Fibroblast of skin of scalp (primary cell): Measurements from ENCODE around the gene GJC3. TPM values are rescaled to one million over a fixed set of nuclear protein-coding genes. Genes with fewer than 3 reads are reported as not detected.
"Not testable (repeated sequence)": the region's sequence is repeated elsewhere in the genome, so short reads cannot be mapped to it uniquely, and the experiment has no call there.

Experiments
- DNase-seq: peaks from one replicate; pipeline ENCODE4 v3.0.0-alpha.2; 2013
- polyA plus RNA-seq, 2 experiments: library from polyadenylated mRNA; unstranded; fragments of 120-200 nt; gene quantifications; one replicate each; pipeline ENCODE4 v1.2.1, GENCODE V29; 2013; ENCODE audit not compliant: insufficient read length in 2 of 2

GJC3 gene, protein sequence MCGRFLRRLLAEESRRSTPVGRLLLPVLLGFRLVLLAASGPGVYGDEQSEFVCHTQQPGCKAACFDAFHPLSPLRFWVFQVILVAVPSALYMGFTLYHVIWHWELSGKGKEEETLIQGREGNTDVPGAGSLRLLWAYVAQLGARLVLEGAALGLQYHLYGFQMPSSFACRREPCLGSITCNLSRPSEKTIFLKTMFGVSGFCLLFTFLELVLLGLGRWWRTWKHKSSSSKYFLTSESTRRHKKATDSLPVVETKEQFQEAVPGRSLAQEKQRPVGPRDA
- 0.26 TPM for polyA plus RNA-seq (2013, experiment 1 of 2; ENCODE audit: insufficient read length)
- polyA plus RNA-seq (2013, experiment 2 of 2; ENCODE audit: insufficient read length): not detected

DNA sequence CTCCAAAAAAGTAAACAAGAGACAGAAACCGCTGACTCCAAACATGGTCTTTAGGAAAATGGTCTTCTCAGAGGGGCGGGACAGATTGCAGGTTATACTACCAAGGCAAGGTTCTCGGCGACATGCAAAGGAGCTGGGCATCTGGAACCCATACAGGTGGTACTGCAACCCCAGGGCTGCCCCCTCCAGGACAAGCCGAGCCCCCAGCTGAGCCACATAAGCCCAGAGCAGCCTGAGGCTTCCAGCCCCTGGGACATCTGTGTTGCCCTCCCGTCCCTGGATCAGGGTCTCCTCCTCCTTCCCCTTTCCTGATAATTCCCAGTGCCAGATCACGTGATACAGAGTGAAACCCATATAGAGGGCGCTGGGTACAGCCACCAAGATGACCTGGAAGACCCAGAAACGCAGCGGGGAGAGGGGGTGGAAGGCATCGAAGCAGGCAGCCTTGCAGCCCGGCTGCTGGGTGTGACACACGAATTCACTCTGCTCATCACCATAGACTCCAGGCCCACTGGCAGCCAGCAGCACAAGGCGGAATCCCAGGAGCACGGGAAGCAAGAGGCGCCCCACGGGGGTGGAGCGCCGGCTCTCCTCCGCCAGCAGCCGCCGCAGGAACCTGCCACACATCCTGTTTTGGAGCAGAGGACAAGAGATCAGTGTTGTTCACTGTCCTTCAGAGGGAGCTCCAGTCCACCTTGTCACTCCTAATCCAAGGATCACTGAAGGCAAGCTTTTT is at the start of gene GJC3:
TSS of gene GJC3 (minus strand) at position 627 of the 736 bp plus-strand sequence. CDS start at position 627, 0 bp downstream.
- peak; percentile 53 for DNase-seq

DNA sequence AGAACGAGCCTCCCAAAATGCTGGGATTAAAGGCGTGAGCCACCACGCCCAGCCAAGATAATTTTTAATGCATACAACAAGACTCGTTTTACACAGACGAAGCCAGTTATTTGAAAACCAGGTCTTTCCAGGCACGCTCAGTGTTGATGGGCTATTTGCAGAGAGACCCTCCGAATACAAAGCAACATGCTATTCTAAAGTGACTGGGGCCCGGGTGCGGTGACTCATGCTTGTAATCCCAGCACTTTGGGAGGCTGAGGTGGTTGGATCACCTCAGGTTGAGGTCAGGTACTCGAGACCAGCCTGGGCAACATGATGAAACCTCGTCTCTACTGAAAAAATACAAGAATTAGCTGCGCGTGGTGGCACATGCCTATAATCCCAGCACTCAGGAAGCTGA is 47.2 kb upstream of the GJC3 start:
- DNase-seq: no peak

DNA sequence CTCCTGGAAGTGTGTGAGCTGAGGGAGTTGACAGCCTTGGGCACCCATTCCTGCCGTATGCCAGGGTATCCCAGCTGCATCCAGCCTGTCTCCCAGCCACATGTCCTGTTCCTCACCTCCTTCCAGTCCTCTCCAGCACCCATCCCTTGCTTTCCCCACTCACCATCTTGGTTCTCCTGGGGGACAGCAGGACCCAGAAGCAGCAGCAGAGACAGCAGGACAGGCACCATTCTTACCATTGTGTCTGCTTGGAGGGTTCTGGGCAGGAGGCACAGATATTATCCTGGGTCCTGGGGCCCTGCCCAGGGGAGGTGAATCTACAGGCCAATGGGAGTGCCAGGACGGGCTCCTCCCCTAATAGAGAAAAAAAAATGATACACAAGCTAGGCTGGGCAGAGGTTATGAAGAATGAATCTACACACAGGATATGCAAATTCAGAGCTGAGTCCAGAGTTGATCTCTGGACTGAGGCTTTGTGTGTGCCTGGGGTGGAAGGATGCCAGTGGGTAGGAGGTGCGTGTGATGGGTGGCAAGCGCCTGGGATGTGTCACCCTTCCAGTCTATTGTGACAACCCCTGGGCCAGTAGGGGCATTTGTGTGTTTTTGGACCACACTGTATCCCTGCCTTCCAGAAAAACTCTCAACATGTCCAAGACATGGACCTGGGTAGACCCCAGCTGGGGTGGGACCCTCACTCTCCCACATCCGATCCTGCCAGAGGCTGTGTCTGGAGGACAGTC is 46.5 kb upstream of the GJC3 start, which contains the start of gene AZGP1:
TSS of gene AZGP1 (minus strand) at position 250 of the 740 bp plus-strand sequence. CDS start at position 239, 11 bp downstream.
- no peak for DNase-seq

DNA sequence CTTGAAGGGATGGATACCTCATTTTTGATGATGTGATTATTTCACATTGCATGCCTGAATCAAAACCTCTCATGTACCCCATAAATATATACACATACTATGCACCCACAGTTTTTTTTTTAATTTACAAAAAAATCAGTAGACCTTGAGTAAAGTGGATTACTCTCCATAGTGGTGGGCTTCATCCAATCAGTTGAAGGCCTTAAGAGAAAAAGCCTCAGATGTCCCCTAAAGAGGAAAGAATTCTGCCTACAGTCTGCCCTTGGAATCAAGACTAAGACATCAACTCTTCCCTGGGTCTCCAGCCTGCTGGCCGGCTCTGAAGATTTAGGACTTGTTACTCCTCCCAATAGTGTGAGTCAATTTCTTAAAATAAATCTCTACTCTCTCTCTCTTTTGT is 45.3 kb upstream of the GJC3 start:
- DNase-seq: no peak

DNA sequence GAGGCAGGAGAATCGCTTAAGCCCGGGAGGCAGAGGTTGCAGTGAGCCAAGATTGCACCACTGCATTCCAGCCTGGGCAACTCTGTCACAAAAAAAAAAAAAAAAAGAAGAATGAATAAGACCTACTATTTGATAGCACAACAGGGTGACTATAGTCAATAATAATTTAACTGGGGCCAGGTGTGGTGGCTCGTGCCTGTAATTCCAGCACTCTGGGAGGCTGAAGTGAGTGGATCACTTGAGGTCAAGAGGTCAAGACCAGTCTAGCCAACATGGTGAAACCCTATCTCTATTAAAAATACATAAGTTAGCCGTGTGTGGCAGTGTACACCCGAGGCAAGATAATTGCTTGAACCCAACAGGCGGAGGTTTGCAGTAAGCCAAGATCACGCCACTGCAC is 44.4 kb upstream of the GJC3 start:
- not testable (repeated sequence) for DNase-seq

DNA sequence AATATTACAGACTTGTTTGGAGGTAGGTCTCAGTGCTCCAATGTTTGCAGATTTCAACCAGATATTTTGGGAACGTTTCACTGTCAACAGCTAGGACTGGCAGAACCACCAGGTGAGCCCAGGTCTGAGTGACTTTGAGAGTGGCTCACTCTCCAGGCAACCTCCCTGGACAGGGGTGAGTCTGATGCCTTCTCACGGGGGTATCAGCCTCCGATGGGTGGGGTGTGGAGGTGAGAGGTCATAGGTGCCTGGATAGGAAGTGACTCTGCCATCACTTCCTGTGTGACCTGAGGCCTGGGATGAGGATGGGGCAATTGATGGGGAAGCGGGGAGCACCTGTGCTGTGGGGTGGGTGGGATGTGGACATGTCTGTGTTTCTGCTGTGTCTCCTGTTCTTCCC is 41.8 kb upstream of the GJC3 start:
- no peak for DNase-seq

DNA sequence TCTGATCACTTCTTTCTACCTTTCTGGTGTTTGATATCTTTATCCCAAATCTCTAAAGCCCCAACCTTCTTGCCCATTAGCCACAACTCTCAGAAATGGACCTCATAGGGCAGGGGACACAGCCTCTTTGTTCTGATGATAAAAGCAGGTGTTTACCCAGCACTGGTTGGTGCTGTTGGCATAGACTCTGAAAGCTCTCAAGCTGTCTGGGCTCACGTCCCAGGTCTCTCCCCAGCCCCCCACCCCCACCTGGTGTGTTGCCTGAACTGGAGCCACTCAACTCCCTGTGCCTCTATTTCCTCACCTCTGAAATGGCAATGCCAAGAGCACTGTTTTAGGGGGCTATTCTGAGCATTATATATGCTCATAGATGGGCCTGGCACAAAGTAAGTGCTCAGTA is 40.4 kb upstream of the GJC3 start:
- DNase-seq: not testable (repeated sequence)

DNA sequence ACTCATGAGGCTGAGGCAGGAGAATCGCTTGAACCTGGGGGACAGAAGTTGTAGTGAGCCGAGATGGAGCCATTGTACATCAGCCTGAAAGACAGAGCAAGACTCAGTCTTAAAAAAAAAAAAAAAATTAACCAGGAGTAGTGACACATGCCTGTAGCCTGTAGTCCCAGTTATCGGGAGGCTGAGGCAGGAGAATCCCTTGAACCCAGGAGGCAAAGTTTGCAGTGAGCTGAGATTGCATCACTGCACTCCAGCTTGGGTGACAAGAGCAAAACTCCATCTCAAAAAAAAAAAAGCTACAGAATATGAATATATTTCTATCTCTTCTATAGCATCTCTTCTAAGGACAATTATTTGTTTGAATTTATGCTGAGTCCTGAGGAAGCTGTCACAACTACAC is 39.9 kb upstream of the GJC3 start:
- DNase-seq: no peak

DNA sequence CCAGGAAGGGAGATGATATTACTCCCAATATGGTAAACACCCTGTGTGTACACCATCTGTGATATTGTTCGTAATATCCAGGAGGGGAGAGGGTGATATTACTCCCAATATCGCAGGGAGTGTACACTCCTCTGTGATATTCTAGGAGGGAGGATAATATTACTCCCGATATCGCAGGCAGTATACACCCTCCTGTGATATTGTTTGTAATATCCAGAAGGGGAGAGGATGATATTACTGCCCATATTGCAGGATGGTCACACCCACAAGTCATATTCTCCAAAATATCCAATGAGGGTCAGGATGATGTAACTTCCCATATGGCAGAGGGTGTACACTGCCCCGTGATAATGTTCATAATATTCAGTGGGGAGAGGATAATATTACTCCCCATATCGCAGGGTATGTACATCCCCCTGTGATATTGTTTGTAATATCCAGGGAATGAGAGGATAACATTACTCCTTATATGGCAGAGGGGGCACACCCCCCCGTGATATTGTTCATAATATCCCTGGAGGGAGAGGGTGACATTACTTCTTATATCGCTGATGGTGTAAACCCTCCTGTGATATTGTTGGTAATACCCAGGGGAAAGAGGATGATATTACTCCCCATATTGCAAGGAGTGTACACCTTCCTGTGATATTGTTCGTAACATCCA is 29.3 kb upstream of the GJC3 start:
- no peak for DNase-seq

DNA sequence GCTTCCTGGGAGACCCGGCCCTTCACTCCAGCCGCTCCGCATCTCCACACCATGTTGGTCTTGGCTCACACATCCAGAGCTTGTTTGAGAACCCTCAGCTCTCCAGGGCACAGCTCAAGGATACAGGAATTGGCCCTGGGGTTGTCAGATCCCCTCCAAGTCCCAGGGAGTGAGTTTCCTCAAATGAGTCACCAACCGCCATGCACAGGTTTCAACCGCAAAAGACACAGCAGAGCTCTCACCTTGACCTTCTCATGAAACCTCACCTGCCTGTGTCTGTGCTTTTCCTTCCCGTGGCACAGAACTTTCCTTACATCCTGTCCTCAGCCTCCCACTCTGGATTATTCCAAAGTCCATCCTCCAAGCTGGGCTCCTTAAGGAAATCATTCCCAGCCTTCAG is 25.8 kb upstream of the GJC3 start:
- no peak for DNase-seq

DNA sequence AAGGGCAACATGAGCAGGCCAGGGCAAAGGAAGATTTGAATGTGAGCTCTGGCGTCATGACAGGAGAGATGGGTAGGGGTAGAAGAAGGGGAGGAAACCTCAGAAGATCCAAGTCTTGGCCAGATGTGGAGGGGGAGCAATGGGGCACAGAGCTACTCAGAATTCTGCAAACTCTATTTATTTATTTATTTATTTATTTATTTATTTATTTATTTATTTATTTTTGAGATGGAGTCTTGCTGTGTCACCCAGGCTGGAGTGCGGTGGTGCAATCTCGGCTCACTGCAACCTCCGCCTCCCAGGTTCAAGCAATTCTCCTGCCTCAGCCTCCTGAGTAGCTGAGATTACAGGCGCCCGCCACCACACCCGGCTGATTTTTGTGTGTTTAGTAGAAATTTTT is 25.2 kb upstream of the GJC3 start:
- not testable (repeated sequence) for DNase-seq

DNA sequence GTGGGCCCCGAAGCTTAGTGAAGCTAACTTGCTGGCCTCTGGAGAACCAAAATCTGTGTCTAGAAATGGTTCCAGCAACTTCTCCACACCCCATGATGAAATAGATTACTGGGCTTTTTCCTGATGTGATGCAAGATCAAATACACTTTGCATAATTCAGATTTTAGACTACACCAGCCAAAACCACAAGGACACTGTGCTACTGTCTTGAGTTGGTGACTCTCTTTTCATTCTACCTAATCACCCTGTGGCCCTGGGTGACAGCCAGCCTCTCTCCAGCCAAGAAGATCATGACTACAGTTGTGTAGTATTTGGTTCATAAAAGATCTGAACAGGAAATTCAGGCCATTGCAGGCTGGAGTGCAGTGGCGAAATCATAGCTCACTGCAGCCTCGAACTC is 24.2 kb upstream of the GJC3 start:
- DNase-seq: peak; percentile 35

DNA sequence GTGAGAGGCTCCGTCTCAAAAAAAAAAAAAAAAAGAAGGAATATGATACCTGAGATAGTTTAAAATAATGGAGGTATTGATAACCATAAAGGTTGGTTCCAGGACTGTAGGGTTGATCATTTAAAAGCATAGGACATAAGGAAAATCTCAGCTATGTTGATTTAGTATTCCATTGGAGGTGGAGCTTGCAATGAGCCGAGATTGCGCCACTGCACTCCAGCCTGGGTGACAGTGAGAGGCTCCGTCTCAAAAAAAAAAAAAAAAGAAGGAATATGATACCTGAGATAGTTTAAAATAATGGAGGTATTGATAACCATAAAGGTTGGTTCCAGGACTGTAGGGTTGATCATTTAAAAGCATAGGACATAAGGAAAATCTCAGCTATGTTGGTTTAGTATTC is 23.2 kb upstream of the GJC3 start:
- DNase-seq: not testable (repeated sequence)

DNA sequence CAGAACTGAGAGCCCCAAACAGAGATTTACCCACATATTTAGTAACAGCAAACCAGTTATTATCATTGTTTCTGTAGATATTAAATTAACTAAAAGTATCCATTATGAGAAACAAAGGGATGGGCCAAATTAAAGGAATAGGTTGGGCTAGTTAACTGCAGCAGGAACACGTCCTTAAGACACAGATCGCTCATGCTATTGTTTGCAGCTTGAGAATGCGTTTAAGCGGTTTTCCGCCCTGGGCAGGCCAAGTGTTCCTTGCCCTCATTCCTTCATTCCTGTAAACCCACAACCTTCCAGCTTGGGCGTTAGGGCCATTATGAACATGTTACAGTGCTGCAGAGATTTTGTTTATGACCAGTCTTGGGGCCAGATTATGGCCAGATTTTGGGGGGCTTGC is 21.4 kb upstream of the GJC3 start:
- not testable (repeated sequence) for DNase-seq

DNA sequence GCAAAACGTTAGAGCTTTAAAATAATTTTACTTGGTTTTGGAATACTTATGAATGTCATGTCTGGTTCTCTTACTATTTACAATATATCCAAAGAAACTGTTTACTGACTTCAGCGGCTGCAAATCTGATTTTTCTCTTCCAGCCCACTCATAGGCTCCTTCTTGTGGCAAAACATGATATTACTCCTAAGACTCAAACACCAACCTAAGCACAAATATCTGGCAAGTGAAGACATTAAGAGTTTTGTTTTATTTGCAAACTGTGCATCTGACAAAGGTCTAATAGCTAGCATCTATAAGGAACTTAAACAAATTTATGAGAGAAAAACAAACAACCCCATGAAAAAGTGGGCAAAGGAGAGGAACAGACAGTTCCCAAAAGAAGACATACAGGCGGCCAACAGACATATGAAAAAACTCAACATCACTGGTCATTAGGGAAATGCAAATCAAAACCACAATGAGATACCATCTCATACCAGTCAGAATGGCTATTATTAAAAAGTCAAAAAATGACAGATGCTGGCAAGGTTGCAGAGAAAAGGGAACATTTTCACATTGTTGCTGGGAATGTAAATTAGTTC is 20.3 kb upstream of the GJC3 start:
- no peak for DNase-seq

DNA sequence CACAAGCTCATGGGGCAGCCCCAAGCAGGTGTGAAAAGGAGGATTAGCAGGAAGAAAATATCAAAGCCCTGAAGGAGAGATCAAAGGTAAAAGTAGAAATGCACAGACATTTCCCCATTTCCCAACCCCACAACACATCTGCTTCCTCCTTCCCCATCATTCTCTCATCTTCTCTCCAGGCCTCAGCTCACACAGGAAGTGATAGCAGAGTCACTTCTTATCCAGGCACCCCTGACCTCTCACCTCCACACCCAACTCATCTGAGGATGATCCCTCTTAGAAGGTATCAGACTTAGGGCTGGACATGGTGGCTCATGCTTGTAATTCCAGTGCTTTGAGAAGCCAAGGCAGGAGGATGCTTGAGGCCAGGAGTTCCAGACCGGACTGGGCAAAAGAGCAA is 18.2 kb upstream of the GJC3 start:
- DNase-seq: no peak

DNA sequence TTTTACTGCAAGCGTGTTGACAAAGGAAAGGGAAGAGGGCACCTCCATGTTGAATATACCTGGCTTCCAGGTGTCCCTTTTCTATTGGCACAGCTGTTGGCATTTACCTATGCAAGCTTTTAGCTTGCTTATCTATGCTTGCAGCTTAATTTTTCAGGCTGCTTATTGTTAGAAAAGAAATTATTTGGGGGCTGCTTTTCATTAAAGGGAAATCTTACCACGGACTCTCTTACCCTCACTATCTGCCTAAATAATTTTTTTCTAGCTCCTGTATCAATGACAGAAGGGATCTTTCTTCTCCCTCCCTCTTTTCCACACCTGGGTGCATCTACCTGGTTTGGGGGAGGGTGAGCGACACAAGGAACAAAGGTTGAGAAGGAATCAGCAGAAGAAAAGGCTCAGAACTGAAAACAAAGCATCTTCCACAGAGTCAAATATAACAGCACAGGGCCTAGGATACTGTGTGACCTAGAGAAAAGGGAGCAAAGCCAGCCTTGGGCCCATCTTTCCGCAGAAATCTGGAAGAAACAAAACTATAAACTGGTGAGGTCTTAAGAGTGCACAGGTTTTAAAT is 15.2 kb upstream of the GJC3 start:
- no peak for DNase-seq

DNA sequence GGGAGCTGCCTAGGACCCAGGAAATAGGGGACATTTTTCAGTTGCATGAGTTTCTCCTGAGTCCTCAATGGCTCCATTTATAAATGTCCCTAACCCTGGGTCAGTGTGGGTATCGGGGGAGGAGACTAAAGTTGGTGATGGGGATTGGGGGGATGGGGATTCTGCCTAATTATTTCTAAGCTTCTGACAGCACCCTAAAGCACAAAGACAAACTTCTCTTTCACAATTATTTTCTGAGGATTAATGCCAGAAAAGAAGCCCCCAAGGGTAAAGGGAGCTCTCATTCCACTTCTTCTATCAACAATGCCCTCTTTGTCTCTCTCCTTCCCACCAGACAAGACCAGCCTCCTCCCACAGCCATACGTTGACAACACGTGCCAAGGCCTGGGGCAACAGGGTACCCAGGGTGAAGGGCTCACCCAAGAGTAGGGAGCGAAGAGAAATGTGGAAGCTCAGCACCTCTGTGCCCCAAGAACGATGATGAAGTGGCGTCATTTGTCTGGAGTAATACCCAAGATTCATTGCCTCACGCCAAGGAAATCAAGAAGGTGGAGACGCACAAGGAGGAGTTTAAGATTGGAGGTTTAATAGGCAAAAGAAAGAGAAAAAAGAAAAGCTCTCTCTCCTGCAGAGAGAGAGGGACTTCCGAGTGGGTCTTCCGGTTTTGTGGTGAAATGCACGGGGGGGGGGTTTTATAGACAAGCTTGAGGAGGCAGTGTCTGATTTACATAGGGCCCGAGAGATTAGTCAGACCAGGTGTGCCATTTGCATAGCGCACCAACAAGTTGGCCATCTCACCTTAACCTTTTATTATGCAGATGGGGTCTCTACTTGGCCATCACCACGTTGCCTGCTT is 14.4 kb upstream of the GJC3 start:
- no peak for DNase-seq

DNA sequence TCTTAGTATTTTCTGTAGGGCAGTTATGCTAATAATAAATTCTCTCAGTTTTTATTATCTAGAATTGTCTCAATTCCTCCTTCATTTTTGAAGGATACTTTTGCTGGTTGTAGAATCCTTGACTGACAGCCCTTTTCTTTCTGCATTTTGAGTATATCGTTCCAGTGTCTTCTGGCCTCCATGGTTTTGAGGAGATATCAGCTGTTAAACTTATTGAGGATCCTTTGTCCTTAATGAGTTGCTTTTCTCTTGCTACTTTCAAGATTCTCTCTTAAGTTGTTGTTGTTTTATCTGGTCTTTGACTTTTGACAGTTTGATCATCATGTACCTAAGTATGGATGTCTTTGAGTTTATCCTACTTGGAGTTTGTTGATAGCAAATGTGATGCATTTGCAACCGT is 8.9 kb upstream of the GJC3 start:
- DNase-seq: no peak

DNA sequence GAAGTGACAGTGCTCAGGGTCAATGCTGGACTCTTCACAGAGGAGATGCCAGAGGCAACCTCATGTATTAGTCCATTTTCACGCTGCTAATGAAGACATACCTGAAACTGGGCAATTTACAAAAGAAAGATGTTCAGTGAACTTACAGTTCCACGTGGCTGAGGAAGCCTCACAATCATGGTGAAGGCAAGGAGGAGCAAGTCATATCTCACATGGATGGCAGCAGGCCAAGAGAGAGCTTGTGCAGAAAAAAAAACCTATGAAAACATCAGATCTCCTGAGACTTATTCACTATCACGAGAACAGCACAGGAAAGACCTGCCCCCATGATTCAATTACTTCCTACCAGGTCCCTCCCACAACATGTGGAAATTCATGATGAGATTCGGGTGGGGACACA is 5.6 kb upstream of the GJC3 start:
- DNase-seq: peak; percentile 6

DNA sequence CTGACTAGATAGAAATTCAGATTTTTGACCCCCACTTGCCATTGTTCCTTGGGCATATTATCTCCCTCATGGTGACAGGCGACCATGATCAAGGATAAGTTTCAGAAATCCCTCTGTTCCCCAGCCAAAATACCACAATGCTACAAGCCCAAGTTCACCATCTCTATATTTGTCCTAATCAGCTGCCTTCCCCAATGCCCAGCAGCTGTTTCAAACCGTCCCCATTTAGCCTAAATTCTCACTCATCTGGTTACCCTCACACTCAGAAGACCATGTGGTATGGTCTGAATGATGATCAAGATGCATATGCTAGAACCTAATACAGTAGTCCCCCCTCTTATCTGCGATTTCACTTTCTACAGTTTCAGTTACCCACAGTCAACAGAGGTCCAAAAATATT is 956 bp upstream of the GJC3 start:
- no peak for DNase-seq
